Spleen (tissue), 11 donors: ENCODE measurements around the gene EMX1. TPM values are rescaled to one million over a fixed set of nuclear protein-coding genes. Genes with fewer than 3 reads are reported as not detected.

ENCODE experiments used
- DNase-seq: peaks from one replicate; pipeline ENCODE4 v3.0.0-alpha.2; 2020
- H3K27ac ChIP-seq, 8 donors: fragments of 200-600 bp; sonication (generic) in 7 of 8; 1 replicate in 4 of 8; 2 replicates in 4 of 8; pipeline versions ENCODE4 v1.5.0 to v1.8.0; 2016 to 2021; ENCODE audit warnings: inconsistent platforms in 4 of 8, mild to moderate bottlenecking in 4 of 8, moderate library complexity in 1 of 8
- H3K27me3 ChIP-seq, 7 donors: fragments of 200-600 bp; sonication (generic) in 6 of 7; replicated peaks in 1 of 7; 1 replicate in 4 of 7; 2 replicates in 3 of 7; pipeline versions ENCODE4 v1.5.0 to v1.8.0; 2016 to 2021; ENCODE audit warnings: inconsistent platforms in 3 of 7, mild to moderate bottlenecking in 1 of 7
- H3K36me3 ChIP-seq, 6 donors: fragments of 200-600 bp; sonication (generic) in 5 of 6; 1 replicate in 4 of 6; 2 replicates in 2 of 6; pipeline versions ENCODE4 v1.5.0 to v1.8.0; 2016 to 2021; ENCODE audit warnings: inconsistent platforms in 2 of 6
- H3K4me1 ChIP-seq, 6 donors: fragments of 200-600 bp; sonication (generic) in 5 of 6; 1 replicate in 3 of 6; 2 replicates in 3 of 6; pipeline versions ENCODE4 v1.5.0 to v1.8.0; 2016 to 2021; ENCODE audit warnings: inconsistent platforms in 3 of 6
- H3K4me3 ChIP-seq, 8 donors: fragments of 200-600 bp; sonication (generic) in 7 of 8; 1 replicate in 4 of 8; 2 replicates in 4 of 8; pipeline versions ENCODE4 v1.5.0 to v1.8.0; 2016 to 2021; ENCODE audit warnings: inconsistent platforms in 4 of 8, mild to moderate bottlenecking in 4 of 8, moderate library complexity in 2 of 8
- H3K9me3 ChIP-seq, 8 donors: fragments of 200-600 bp; sonication (generic) in 7 of 8; 1 replicate in 4 of 8; 2 replicates in 4 of 8; pipeline versions ENCODE4 v1.5.0 to v1.8.0; 2016 to 2021; ENCODE audit warnings: inconsistent platforms in 4 of 8
- POLR2A ChIP-seq, 3 donors: fragments of 450-650 bp; IDR thresholded peaks; one replicate each; pipeline ENCODE4 v1.5.1; 2017; ENCODE audit warnings: antibody characterized with exemption in 3 of 3, mild to moderate bottlenecking in 1 of 3
- POLR2AphosphoS5 ChIP-seq, 3 donors: sonication (generic); formaldehyde crosslinking; IDR thresholded peaks; one replicate each; pipeline ENCODE4 v1.5.1; 2017; ENCODE audit warnings: antibody characterized with exemption in 3 of 3
- WGBS, 5 donors: extraction: QIAGEN DNeasy Blood & Tissue Kit in 3 of 5; methylation state at CpG; one replicate each; pipeline versions ENCODE4 v1.1.5 to v1.1.7; 2013 to 2018; 5-methylcytosine and 5-hydroxymethylcytosine counted together
- intact Hi-C: fragments of 100-400 bp; cut with DNase I; formaldehyde crosslinking; loops from one replicate; pipeline ENCODE4 v1.15.0; 2023; ENCODE audit warnings: low total_unique reads
- polyA plus RNA-seq, 3 donors: library from polyadenylated mRNA; stranded (reverse); fragments of 200-250 nt; gene quantifications; one replicate each; pipeline ENCODE4 v1.2.1, GENCODE V29; 2013
- total RNA-seq, 7 donors: library from RNA; depleted of rRNA in 3 of 7; stranded (reverse); fragments of >200 nt in 3 of 7; fragmentation: NEBNext Ultra II Directional in 4 of 7; extraction: Animal tissue kit (Norgen Biotek cat#: 25700) in 4 of 7; gene quantifications; one replicate each; pipeline versions ENCODE4 v1.1.0 to v1.2.1, GENCODE V29; 2016 to 2021
- TF ChIP-seq, protein P1 (sequence below), 11 experiments: fragments of 200-600 bp in 7 of 11; fragments of 450-650 bp in 4 of 11; sonication (generic) in 4 of 11; IDR thresholded peaks in 8 of 11; conservative IDR thresholded peaks in 3 of 11; 1 replicate in 7 of 11; 2 replicates in 4 of 11; pipeline versions ENCODE4 v1.4.0 to v1.8.0; 2016 to 2021; ENCODE audit warnings: antibody characterized with exemption in 11 of 11, inconsistent platforms in 4 of 11, mild to moderate bottlenecking in 1 of 11
- donor health status: healthy with polysubstance abuse.
- donor health status: DM: no; HTN: no; CAD: no; lungs with moderate emphysema.
- donor health status: DM: no; HTN: no; CAD: no.
- donor health status: Bipolar disorder and iron deficiency.
- donor health status: healthy.
- donor health status: DM: no; HTN: no; CAD: no.
- donor health status: DM: yes; HTN: yes; CAD: no.

EMX1 gene
- total and polyA plus RNA-seq, 10 donors = not detected

DNA sequence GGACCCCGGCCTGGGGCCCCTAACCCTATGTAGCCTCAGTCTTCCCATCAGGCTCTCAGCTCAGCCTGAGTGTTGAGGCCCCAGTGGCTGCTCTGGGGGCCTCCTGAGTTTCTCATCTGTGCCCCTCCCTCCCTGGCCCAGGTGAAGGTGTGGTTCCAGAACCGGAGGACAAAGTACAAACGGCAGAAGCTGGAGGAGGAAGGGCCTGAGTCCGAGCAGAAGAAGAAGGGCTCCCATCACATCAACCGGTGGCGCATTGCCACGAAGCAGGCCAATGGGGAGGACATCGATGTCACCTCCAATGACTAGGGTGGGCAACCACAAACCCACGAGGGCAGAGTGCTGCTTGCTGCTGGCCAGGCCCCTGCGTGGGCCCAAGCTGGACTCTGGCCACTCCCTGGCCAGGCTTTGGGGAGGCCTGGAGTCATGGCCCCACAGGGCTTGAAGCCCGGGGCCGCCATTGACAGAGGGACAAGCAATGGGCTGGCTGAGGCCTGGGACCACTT lies 16.4 kb downstream of the EMX1 start:
- Histone ChIP-seq H3K4me1 (no peaks in the 10 kb centered on the region), H3K27me3 (peaks cover 0 to 51% (median 8%) of the 10 kb centered on the region in 7 donors), H3K36me3 (no peaks in the 10 kb centered on the region), H3K4me3 (no peak overlapping the region), H3K9me3 (no peaks in the 10 kb centered on the region), H3K27ac (no peak overlapping the region)
- peak; percentile 59 for DNase-seq
- 79 to 88% (median 84%) methylated on average over 11 to 12 of the region's 12 CpGs for WGBS, 5 donors
- intact Hi-C loops = no loop called here
- no peak for TF ChIP-seq POLR2A (IDR thresholded peaks at IDR 0.05)
- TF ChIP-seq, protein P1, sequence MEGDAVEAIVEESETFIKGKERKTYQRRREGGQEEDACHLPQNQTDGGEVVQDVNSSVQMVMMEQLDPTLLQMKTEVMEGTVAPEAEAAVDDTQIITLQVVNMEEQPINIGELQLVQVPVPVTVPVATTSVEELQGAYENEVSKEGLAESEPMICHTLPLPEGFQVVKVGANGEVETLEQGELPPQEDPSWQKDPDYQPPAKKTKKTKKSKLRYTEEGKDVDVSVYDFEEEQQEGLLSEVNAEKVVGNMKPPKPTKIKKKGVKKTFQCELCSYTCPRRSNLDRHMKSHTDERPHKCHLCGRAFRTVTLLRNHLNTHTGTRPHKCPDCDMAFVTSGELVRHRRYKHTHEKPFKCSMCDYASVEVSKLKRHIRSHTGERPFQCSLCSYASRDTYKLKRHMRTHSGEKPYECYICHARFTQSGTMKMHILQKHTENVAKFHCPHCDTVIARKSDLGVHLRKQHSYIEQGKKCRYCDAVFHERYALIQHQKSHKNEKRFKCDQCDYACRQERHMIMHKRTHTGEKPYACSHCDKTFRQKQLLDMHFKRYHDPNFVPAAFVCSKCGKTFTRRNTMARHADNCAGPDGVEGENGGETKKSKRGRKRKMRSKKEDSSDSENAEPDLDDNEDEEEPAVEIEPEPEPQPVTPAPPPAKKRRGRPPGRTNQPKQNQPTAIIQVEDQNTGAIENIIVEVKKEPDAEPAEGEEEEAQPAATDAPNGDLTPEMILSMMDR (IDR thresholded peaks at IDR 0.05 in 8 of 11, conservative IDR thresholded peaks at IDR 0.05 in 3 of 11) = no peak
- peak in 1 of 3 donors; percentile 24 for TF ChIP-seq POLR2AphosphoS5 (IDR thresholded peaks at IDR 0.05)

GRCh38 chr2:72934683-72935610 lies 17.6 kb downstream of the EMX1 start:
- no peaks in the 10 kb centered on the region for H3K4me1 ChIP-seq
- peaks cover 0 to 5% (median 0%) of the 10 kb centered on the region in 6 donors for H3K36me3 ChIP-seq
- peaks cover 0 to 39% (median 0%) of the 10 kb centered on the region in 7 donors for H3K27me3 ChIP-seq
- TF ChIP-seq, protein P1 (IDR thresholded peaks at IDR 0.05 in 8 of 11, conservative IDR thresholded peaks at IDR 0.05 in 3 of 11) = peak in 1 of 11 experiments; percentile 28
- TF ChIP-seq POLR2AphosphoS5 (IDR thresholded peaks at IDR 0.05) = no peak
- intact Hi-C loops = no loop called here
- DNase-seq = peak; percentile 50
- H3K27ac ChIP-seq = no peak overlapping the region
- WGBS, 5 donors = 75 to 83% (median 78%) methylated on average over 14 of the region's 14 CpGs
- no peaks in the 10 kb centered on the region for H3K9me3 ChIP-seq
- no peak overlapping the region for H3K4me3 ChIP-seq

DNA sequence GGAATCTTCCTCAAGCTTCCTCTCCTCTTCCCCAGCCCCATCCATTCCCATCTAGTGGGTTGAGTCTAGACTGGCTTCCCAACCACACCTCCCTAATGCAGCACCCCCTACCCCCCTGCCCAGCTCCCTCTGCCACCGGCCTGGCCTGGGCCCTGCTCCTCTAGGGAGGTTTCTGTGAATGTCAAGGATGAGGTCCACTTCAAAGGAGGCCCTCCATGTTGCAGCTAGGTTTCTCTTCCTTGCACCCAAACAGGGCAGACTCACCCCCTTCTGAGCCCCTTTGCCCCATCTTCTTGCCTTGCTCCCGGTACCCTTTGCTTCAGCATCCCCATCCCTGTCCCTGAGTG lies 18.3 kb downstream of the EMX1 start:
- Histone ChIP-seq H3K27ac (no peak overlapping the region), H3K4me3 (no peak overlapping the region), H3K36me3 (peaks cover 0 to 9% (median 0%) of the 10 kb centered on the region in 6 donors), H3K9me3 (no peaks in the 10 kb centered on the region), H3K4me1 (no peaks in the 10 kb centered on the region), H3K27me3 (peaks cover 0 to 32% (median 0%) of the 10 kb centered on the region in 7 donors)
- peak; percentile 57 for DNase-seq
- WGBS, 5 donors = 81 to 100% (median 84%) methylated on average over 2 of the region's 2 CpGs
- TF ChIP-seq POLR2AphosphoS5 (IDR thresholded peaks at IDR 0.05) (no peak), POLR2A (IDR thresholded peaks at IDR 0.05) (no peak)
- TF ChIP-seq, protein P1 (IDR thresholded peaks at IDR 0.05 in 8 of 11, conservative IDR thresholded peaks at IDR 0.05 in 3 of 11) = no peak
- intact Hi-C loops = no loop called here
